SK-N-SH treated with all-trans-retinoic acid at 6 μM for 48 hours (cell line): ENCODE results near the gene TGFBR2.

Experiments used
- ARNTL ChIP-seq: fragments of 450-650 bp; formaldehyde crosslinking; IDR thresholded peaks from 2 replicates; pipeline ENCODE4 v1.5.0; 2020; ENCODE audit warnings: low read depth, mild to moderate bottlenecking, moderate library complexity, borderline replicate concordance
- CREB5 ChIP-seq: fragments of 250-450 bp; sonication (Bioruptor Pico); IDR thresholded peaks from 2 replicates; pipeline ENCODE4 v1.5.1; 2020; ENCODE audit warnings: low read depth, mild to moderate bottlenecking, moderate library complexity
- CSDC2 ChIP-seq: fragments of 250-450 bp; sonication (Bioruptor Pico); IDR thresholded peaks from 2 replicates; pipeline ENCODE4 v1.5.0; 2020; ENCODE audit warnings: mild to moderate bottlenecking, moderate library complexity
- ESRRG ChIP-seq: fragments of 250-450 bp; sonication (Bioruptor Pico); IDR thresholded peaks from 2 replicates; pipeline ENCODE4 v1.6.1; 2021; ENCODE audit warnings: mild to moderate bottlenecking
- GLIS3 ChIP-seq: fragments of 250-450 bp; sonication (Bioruptor Pico); IDR thresholded peaks from 2 replicates; pipeline ENCODE4 v1.5.0; 2020; ENCODE audit warnings: mild to moderate bottlenecking, moderate library complexity
- ISL1 ChIP-seq: fragments of 250-450 bp; sonication (Bioruptor Pico); IDR thresholded peaks from 2 replicates; pipeline ENCODE4 v2.1.2; 2022; ENCODE audit warnings: mild to moderate bottlenecking, moderate library complexity
- OSR1 ChIP-seq: fragments of 250-450 bp; sonication (Bioruptor Pico); IDR thresholded peaks from 2 replicates; pipeline ENCODE4 v1.8.0; 2022; ENCODE audit warnings: moderate library complexity, mild to moderate bottlenecking, inconsistent platforms
- PATZ1 ChIP-seq: fragments of 250-450 bp; sonication (Bioruptor Pico); IDR thresholded peaks from 2 replicates; pipeline ENCODE4 v1.8.0; 2020; ENCODE audit warnings: mild to moderate bottlenecking, moderate library complexity, borderline replicate concordance

GRCh38 chr3:30563956-30564355 lies 42.4 kb upstream of the TGFBR2 start:
- TF ChIP-seq CSDC2 (CRISPR knock-in tag): no peak
- TF ChIP-seq PATZ1: no peak
- no peak for TF ChIP-seq ARNTL (CRISPR knock-in tag)
- no peak for TF ChIP-seq GLIS3
- no peak for TF ChIP-seq ESRRG (CRISPR knock-in tag)
- TF ChIP-seq CREB5 (CRISPR knock-in tag): no peak
- TF ChIP-seq ISL1 (CRISPR knock-in tag): no peak
- TF ChIP-seq OSR1 (CRISPR knock-in tag): no peak
